Activated CD4-positive, CD25-positive, alpha-beta regulatory T cell (primary cell): Measurements from ENCODE around the gene DHX35.
"Not testable (repeated sequence)": the region's sequence is repeated elsewhere in the genome, so short reads cannot be mapped to it uniquely, and the experiment has no call there.

Source experiments
- DNase-seq, 4 experiments: peaks; one replicate each; lab custom pipeline; 2025; lab: John Stamatoyannopoulos, UW

Gene DHX35

GRCh38 chr20:38979434-38979833 is 17.3 kb downstream of the DHX35 start:
- DNase-seq = no peak

- no peak for DNase-seq
Observed at GRCh38 chr20:38979842-38980241, 17.7 kb downstream of the DHX35 start.

- no peak for DNase-seq
Observed at GRCh38 chr20:38982291-38982690, 20.1 kb downstream of the DHX35 start.

DNA sequence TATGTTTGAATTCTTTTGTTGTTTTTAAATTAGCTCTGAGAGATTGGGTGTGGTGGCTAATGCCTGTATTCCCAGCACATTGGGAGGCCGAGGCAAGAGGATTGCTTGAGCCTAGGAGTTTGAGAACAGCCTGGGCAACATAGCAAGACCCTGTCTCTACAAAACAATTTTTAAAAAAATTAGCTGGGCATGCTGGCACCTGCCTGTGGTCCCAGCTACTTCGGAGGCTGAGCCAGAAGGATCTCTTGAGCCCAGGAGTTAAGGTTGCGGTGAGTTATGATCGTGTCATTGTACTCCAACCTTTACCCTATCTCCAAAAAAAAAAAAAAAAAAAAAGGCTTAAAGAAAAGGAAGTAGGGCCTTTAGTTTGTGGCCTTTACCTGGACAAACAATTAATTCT is 22.9 kb downstream of the DHX35 start:
- no peak for DNase-seq

DNA sequence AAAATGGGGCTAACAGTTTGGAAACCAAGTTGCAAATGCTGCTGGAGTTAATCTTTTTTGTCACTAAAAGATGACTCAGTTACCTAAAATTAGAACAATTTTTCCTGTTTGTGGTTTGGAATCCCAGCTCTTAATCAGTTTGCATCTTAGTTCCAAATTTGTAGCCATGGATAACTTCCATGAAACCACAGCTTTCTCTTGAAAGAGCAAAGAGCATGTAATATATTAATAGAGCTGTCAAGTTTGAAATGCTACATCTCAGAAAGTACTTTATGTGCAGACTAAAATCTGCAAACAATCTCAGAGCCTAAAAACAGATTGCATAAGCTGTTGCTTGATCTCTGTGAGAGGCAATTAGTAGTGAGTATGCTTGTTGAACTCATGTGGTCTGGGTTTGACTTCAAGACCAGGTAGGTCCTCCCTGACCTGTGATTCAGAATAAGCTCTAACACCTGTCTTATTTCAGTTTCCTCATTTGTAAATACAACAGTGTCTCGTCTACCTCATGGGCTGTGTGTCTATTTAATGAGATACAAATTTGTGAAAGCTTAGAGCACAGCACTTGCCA is 23.5 kb downstream of the DHX35 start:
- no peak for DNase-seq

DNA sequence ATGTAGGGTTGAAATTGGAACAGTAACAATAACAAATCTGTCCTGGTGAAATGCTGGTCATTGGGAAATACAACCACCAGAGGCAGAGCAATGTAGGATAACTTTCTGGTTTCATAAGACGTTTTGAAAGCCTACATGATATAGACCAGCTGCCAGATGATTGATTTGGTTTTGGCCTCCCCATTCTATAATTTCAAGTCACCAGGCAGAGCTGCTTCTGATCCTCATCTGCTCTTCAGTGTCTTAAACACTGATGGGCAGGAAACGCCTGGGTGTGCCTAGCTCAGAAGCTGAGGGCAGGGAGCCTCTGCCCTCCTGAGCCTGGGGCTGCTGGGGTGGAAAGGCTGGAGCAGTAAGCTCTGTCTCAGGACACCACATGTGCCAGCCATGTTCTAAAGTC is 24.5 kb downstream of the DHX35 start:
- no peak for DNase-seq

DNA sequence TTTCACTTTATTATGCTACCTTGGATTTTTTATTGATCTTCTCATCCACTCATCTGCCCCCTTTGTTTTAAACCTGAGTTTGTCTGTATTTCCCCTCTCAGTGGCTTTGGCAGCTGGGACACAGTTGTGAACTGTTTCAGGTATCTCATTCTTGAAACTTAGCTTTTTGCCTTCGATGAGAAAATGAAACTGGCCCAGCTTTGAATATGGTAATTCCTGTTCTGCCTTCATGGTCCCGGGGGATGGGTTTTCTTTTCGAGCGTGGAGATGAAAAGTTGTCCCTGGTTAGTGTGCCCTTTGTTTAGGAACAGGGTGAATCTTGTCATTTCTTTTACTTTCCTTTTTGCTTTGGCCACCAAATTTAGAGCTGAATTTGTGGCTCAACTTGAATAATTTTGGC is 25.6 kb downstream of the DHX35 start:
- no peak for DNase-seq

DNA sequence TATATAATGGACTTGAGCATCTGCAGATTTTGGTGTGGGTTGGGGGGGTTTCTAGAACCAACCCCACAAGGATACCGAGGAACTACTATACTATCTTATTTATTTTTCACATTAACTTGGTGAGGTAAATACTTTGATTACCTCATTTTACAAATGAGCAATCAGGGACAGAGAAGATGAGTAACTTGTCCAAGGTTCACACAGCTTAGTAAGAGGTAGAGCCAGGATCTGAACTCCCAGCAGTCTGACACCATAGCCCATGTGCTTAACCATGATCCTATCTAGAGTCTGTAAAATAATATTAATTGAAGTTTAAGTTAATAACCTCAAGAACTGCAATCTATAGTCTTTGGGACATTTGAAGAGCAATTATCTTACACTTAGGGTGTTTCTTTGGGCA is 28.6 kb downstream of the DHX35 start:
- no peak for DNase-seq

DNA sequence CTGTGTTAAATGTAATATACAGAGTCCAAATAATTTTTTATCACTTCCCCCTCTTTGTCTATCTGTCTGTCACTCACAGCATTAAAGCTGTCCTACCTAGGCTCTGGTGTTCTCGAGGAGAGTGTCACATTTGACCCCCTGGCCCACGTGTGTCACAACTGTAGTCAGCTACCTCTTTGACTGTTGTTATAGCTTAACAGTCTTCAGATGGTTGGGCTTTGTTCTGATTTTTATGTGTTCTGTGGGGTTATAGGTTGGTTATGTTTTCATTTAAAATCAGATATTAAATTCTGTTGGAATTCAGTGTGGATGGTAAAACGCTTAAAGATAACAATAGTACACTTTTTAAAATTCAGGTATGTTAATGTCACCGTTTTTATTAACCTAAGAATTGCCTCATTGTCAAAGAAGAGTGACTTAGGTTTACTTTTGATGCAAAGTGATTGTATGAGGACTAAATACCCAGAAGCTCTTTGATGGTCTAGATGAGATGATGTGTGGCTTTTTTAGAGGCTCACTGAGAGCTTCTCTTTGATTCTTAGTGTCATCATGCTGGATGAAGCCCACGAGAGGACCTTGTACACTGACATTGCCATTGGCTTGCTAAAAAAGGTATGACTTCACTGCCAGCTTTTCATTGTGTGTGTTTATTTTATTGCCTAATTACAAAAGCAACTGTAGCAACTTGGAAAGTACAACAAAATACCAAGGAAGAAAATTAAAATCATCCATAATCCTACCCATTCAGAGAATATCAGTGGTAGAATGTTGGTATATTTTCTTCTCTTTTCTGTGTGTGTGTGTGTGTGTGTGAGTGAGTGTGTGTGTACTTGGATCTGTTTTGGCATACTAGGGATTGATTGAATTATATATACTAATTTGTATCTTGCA is 29.9 kb downstream of the DHX35 start:
- no peak for DNase-seq

DNA sequence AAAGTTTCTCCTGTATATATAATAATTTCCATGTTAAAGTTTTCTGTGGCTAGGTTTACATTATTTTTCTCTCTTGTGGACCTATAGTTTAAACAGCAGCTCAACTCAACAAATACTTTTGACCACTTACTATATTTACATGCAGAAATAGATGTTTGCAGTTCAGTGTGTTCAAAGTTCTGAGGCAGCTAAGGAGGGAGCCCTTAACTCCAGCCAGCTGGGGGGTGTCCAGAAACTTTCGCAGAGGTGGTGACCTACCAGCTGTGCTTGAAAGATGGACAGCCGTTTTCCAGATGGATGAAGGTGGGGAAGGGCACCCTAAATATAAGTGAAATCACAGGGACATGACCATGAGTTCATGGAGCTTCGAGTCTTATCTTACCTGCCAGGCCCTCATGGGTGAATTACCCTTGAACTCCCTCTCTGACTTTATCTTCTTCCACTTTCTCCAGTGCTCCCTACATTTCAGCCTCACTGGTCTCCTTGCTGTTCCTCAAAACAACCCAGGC is 33.4 kb downstream of the DHX35 start:
- DNase-seq = no peak

GRCh38 chr20:38996866-38997265 is 34.7 kb downstream of the DHX35 start:
- DNase-seq = not testable (repeated sequence)

GRCh38 chr20:38997622-38998021 is 35.5 kb downstream of the DHX35 start:
- DNase-seq = no peak

GRCh38 chr20:38999217-38999616 is 37.1 kb downstream of the DHX35 start:
- DNase-seq = no peak

DNA sequence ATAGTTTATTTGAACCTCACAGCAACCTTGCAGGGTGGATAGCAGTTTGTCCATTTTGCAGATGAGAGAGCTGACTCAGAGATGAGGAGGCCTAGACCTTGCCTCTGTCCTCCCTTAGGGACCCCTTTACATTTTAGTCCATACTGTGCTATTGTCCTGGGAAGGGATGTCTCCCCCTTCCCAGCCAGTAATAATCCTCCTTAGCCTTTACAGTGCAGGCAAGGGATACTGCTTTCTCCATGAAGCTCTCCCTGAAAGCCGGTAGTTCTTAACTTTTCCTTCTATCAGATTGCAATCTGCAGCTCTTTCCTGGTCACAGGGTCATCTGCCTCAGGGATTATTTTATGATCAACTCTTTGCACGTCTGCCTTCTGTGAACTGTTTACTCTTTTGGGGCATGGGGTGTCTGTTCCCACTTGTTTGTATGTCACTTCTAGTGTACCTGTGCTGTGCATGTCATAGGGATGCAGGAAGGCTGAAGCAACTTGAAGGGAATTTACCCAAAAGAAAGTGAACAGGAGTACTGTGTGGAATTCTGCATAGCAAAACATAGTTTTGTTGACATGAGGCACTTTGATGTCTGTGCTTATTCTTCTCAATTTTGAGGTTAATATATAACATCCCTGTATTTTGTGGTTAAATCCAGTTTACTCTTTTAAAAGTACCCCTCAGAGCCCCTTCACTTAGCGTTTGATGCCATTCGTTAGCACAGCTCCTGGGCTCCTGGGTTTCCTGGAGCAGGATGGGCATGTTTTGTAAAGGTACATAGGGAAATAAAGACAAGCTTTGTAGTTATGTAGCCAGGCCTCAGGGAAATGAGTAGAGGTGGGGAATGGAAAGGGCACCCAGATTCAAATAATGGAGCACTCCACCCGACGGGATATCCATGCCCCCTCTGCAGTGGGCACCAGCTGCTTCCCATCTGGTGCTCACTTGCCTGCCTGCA is 38.1 kb downstream of the DHX35 start:
- no peak for DNase-seq

DNA sequence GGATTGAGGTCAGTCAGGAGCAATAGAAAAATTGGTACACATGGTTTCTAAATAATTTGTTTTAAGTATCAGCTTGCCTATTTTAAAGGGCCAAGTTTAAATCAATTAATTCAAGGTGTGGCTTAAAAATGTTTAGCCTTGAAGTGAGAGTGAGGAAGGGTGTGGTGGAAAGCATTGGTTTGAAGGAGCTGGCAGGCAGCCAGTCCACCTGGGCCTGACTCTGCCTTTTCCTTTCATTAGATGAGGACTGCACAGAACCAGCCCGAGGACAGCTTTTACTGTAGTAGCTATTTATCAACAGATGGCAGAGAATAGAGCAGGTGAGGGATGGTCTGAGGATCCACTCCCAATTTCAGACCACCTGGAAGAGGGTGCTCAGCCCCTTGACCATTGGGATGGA is 42.4 kb downstream of the DHX35 start:
- peak in 2 of 4 experiments; percentile 23 to 38 for DNase-seq

GRCh38 chr20:39009348-39009747 is 47.2 kb downstream of the DHX35 start:
- no peak for DNase-seq

DNA sequence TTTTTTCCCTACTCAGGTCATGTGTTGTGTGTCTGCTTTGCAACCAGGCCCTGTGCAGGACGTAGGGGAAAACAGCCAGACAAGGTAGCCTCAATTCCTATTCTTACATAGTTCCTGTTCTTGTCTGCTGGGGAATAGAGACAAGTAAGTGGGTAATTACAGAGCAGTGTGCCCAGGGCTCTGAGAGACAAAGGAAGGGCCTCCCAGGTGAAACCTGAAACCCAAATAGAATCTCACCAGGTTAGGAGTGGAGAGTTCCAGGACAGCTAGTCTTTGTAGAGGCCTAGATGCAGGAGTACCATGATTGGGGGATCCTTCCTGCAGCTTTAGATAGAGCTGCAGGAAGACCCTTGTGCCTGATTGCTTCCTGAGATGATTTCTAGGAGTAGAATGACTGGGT is 48.4 kb downstream of the DHX35 start:
- DNase-seq = no peak

DNA sequence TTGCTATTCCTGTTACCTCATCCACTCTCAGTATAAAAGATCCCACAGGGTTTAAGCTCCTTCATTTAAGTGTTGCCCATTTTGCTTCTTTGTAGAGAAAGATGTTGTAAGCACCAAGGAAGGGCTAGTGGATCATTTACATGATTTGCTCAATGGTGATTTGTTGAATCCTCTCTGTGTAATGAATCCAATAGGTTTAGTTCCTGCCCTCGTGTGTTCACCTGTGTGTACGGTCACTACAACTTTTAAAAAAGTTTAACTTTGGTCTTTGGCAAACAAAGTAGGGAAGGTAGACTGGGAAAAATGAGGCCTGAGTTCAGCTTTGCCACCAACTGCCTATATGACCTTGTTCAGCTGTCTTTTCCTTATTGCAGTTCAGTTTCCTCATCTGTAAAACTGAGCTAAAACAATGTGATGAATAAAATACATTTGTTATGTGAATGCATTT is 51.5 kb downstream of the DHX35 start:
- no peak for DNase-seq

DNA sequence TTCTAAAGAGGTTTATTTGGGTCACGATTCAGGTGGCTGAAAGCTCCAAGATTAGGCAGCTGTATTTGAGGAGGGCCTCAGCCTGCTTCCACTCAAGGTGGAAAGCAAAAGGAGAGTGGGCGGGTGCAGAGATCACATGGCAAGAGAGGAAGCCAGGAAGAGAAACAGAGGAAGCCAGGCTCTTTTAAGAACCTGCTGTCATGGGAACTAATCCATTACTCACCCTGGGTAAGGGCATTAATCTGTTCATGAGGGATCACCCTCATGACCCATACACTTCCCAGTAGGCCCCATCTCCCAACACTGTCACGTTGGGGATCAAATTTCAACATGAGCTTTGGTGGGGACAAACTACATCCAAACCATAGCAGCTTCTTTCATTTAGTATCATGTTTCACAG is 53.9 kb downstream of the DHX35 start:
- no peak for DNase-seq

DNA sequence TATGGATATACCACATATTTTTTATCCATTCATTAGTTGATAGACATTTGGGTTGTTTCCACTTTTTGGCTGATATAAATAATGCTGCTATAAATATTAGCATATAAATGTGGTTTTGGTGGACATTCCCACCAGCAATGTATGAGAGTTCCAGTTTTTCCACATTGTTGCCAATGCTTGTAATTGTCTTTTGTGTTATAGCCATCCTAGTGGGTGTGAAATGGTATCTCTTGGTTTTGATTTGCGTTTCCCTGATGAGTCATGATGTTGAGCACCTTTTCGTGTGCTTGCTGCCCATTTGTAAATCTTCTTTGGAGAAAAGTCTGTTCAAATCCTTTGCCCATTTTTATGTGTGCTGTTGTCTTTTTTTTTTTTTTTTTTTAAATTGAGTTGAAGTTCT is 54.4 kb downstream of the DHX35 start:
- DNase-seq = no peak

DNA sequence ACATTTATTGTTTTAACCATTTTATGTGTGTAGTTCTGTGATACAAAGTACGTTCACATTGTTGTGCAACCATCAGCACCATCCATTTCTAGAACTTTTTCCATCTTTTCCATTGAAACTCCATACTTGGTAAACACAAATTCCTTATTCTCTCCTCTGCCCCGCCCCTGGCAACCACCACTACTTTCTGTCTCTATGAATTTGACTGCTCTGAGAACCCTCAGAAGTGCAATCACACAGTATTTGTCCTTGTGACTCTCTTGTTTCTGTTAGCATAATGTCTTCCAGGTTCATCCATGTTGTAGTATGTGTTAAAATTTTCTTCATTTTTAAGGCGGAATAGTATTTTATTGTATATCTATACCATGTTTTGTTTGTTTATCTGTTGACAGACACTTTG is 56.9 kb downstream of the DHX35 start:
- no peak for DNase-seq

- no peak for DNase-seq
Observed at GRCh38 chr20:39019805-39020325, 57.7 kb downstream of the DHX35 start.
